GM19395 (cell line): ENCODE results near the gene ADGRL3.
"Not testable (repeated sequence)": the region's sequence is repeated elsewhere in the genome, so short reads cannot be mapped to it uniquely, and the experiment has no call there.

Experiments used
- ATAC-seq: cut with Tn5 transposase; IDR thresholded peaks from one replicate; pipeline ENCODE4 v1.9.1; 2021; ENCODE audit warnings: mild to moderate bottlenecking, moderate library complexity; ENCODE audit not compliant: unreplicated experiment

The ADGRL3 gene

GRCh38 chr4:61596606-61597340, 396.6 kb downstream of the ADGRL3 start:
- ATAC-seq = no peak

- ATAC-seq = no peak
These were observed 403.0 kb downstream of the ADGRL3 start for GRCh38 chr4:61603086-61603485.

GRCh38 chr4:61604054-61604453, 403.9 kb downstream of the ADGRL3 start:
- no peak for ATAC-seq

GRCh38 chr4:61605984-61606383, 405.9 kb downstream of the ADGRL3 start:
- no peak for ATAC-seq

- no peak for ATAC-seq
These were observed 414.1 kb downstream of the ADGRL3 start for GRCh38 chr4:61614231-61614630.

- no peak for ATAC-seq
These were observed 419.4 kb downstream of the ADGRL3 start for GRCh38 chr4:61619528-61619927.

- ATAC-seq = no peak
These were observed 428.2 kb downstream of the ADGRL3 start for GRCh38 chr4:61628282-61628681.

GRCh38 chr4:61628727-61629126, 428.6 kb downstream of the ADGRL3 start:
- no peak for ATAC-seq

GRCh38 chr4:61630548-61630947, 430.4 kb downstream of the ADGRL3 start:
- ATAC-seq = no peak

GRCh38 chr4:61638591-61638990, 438.5 kb downstream of the ADGRL3 start:
- ATAC-seq = no peak

GRCh38 chr4:61646746-61647350, 446.7 kb downstream of the ADGRL3 start:
- not testable (repeated sequence) for ATAC-seq

GRCh38 chr4:61648264-61648663, 448.1 kb downstream of the ADGRL3 start:
- no peak for ATAC-seq

- ATAC-seq = no peak
These were observed 456.9 kb downstream of the ADGRL3 start for GRCh38 chr4:61657016-61657415.

- no peak for ATAC-seq
These were observed 461.8 kb downstream of the ADGRL3 start for GRCh38 chr4:61661960-61662359.

- ATAC-seq = no peak
These were observed 462.2 kb downstream of the ADGRL3 start for GRCh38 chr4:61662362-61662761.

- no peak for ATAC-seq
These were observed 463.2 kb downstream of the ADGRL3 start for GRCh38 chr4:61663310-61663709.

GRCh38 chr4:61665649-61666048, 465.5 kb downstream of the ADGRL3 start:
- no peak for ATAC-seq

- no peak for ATAC-seq
These were observed 466.1 kb downstream of the ADGRL3 start for GRCh38 chr4:61666244-61666643.

GRCh38 chr4:61671599-61671998, 471.5 kb downstream of the ADGRL3 start:
- ATAC-seq = no peak

- ATAC-seq = no peak
These were observed 475.3 kb downstream of the ADGRL3 start for GRCh38 chr4:61675464-61675863.

GRCh38 chr4:61678297-61678696, 478.2 kb downstream of the ADGRL3 start:
- ATAC-seq = no peak

GRCh38 chr4:61693520-61693919, 493.4 kb downstream of the ADGRL3 start:
- no peak for ATAC-seq
